Measurements from ENCODE around the gene HNRNPA1. TPM values are rescaled to one million over a fixed set of nuclear protein-coding genes. Genes with fewer than 3 reads are reported as not detected.
A peak's percentile ranks its signal among the peaks of the same experiment; 100 is the strongest.

HNRNPA1 gene
- total and polyA plus RNA-seq, 9 of the 15 experiments (the other 6 are each of a cell fraction or from before 2014, with no cell fraction given), result 1,166 to 2,703 (median 1,815) TPM

DNA sequence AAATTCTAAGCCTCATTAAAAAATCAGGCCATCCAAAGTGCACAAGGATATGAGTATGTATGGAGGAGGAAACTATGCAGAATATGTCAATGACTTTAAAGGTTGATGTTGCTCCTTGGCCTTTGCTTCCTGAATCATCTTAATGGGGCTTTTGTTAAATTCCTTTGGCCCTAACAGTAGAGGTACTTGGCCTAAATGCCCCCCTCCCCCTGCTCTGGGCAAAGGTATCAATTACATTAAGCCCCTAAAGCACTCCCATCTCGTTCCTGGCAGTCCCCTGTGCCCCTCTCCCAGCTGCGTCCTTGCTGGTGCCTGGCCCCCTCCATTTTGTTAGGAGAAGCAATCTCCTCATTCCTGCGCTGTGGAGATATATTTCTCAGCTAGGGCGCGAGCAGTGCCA is 49.2 kb downstream of the HNRNPA1 start:
- H3K27me3 ChIP-seq (ENCODE audit: control insufficient read depth in 2 of 2, insufficient read depth in 2 of 2, low read length in 2 of 2), result no peaks in the 10 kb centered on the region
- H3K9ac ChIP-seq (ENCODE audit: insufficient read depth in 1 of 2, low read depth in 2 of 2, low read length in 2 of 2), result peak overlapping the region in 1 of 2 experiments; percentile 65; a peak in 1 of 4 replicates
- ChIA-PET CTCF (ENCODE audit: low intra/inter-chr PET ratio) (no interaction called here), POLR2A (interaction anchor here (0.6 to 6.3 kb wide), 6 partner anchors 12 to 49 kb away, joined by 3 to 47 read pairs (median 4); partner anchors contain the start of genes CBX5 and HNRNPA1)
- in situ Hi-C loops (cut with MboI), result loop anchor here (5.0 kb wide), 1 partner anchor 37 kb away; no protein-coding TSS in a partner anchor
- no peak overlapping the region for H3K4me2 ChIP-seq (ENCODE audit: insufficient read depth, low read length)
- FAIRE-seq (no peak), ATAC-seq (no peak), DNase-seq (ENCODE audit: extremely low read depth in 1 of 4, low spot score in 3 of 4) (no peak)
- H3K9me1 ChIP-seq (ENCODE audit: control insufficient read depth, insufficient read depth, low read length), result no peaks in the 10 kb centered on the region
- intact Hi-C loops (cut with micrococcal nuclease), result loop anchor here (5.0 kb wide), 1 partner anchor 33 kb away; the partner anchor contains the start of gene GPR84
- WGBS (ENCODE audit: insufficient coverage, low coverage, missing lambda C conversion rate), result 90% methylated on average over 5 of the region's 5 CpGs
- H2AFZ ChIP-seq (ENCODE audit: low read depth, low read length), result no peak overlapping the region
- no peaks in the 10 kb centered on the region; the same call in 1 of the 2 replicates for H4K20me1 ChIP-seq (replicated peaks; ENCODE audit: control insufficient read depth, insufficient read depth, low read length)
- H3K36me3 ChIP-seq (ENCODE audit: control insufficient read depth, insufficient read depth, low read length), result peaks cover 37% of the 10 kb centered on the region
- peaks cover 32 to 34% of the 10 kb centered on the region in 2 experiments; a peak in 4 of 5 replicates for H3K4me1 ChIP-seq (replicated peaks in 1 of 2; ENCODE audit: control insufficient read depth in 2 of 2, insufficient read depth in 2 of 2, low read length in 2 of 2)
- no TSS peak for BruUV-seq (replicated peaks)
- no peaks in the 10 kb centered on the region for H3K9me3 ChIP-seq (replicated peaks; ENCODE audit: control insufficient read depth, insufficient read depth, low read depth, low read length)
- no peak overlapping the region; the same call in 1 of the 3 replicates for H3K27ac ChIP-seq (ENCODE audit: extremely low read depth, low read depth, low read length)
- peaks cover 92% of the 10 kb centered on the region for H3K79me2 ChIP-seq (ENCODE audit: control insufficient read depth, insufficient read depth, low read length)
- no peak overlapping the region for H3K4me3 ChIP-seq
- TF ChIP-seq, protein P1, sequence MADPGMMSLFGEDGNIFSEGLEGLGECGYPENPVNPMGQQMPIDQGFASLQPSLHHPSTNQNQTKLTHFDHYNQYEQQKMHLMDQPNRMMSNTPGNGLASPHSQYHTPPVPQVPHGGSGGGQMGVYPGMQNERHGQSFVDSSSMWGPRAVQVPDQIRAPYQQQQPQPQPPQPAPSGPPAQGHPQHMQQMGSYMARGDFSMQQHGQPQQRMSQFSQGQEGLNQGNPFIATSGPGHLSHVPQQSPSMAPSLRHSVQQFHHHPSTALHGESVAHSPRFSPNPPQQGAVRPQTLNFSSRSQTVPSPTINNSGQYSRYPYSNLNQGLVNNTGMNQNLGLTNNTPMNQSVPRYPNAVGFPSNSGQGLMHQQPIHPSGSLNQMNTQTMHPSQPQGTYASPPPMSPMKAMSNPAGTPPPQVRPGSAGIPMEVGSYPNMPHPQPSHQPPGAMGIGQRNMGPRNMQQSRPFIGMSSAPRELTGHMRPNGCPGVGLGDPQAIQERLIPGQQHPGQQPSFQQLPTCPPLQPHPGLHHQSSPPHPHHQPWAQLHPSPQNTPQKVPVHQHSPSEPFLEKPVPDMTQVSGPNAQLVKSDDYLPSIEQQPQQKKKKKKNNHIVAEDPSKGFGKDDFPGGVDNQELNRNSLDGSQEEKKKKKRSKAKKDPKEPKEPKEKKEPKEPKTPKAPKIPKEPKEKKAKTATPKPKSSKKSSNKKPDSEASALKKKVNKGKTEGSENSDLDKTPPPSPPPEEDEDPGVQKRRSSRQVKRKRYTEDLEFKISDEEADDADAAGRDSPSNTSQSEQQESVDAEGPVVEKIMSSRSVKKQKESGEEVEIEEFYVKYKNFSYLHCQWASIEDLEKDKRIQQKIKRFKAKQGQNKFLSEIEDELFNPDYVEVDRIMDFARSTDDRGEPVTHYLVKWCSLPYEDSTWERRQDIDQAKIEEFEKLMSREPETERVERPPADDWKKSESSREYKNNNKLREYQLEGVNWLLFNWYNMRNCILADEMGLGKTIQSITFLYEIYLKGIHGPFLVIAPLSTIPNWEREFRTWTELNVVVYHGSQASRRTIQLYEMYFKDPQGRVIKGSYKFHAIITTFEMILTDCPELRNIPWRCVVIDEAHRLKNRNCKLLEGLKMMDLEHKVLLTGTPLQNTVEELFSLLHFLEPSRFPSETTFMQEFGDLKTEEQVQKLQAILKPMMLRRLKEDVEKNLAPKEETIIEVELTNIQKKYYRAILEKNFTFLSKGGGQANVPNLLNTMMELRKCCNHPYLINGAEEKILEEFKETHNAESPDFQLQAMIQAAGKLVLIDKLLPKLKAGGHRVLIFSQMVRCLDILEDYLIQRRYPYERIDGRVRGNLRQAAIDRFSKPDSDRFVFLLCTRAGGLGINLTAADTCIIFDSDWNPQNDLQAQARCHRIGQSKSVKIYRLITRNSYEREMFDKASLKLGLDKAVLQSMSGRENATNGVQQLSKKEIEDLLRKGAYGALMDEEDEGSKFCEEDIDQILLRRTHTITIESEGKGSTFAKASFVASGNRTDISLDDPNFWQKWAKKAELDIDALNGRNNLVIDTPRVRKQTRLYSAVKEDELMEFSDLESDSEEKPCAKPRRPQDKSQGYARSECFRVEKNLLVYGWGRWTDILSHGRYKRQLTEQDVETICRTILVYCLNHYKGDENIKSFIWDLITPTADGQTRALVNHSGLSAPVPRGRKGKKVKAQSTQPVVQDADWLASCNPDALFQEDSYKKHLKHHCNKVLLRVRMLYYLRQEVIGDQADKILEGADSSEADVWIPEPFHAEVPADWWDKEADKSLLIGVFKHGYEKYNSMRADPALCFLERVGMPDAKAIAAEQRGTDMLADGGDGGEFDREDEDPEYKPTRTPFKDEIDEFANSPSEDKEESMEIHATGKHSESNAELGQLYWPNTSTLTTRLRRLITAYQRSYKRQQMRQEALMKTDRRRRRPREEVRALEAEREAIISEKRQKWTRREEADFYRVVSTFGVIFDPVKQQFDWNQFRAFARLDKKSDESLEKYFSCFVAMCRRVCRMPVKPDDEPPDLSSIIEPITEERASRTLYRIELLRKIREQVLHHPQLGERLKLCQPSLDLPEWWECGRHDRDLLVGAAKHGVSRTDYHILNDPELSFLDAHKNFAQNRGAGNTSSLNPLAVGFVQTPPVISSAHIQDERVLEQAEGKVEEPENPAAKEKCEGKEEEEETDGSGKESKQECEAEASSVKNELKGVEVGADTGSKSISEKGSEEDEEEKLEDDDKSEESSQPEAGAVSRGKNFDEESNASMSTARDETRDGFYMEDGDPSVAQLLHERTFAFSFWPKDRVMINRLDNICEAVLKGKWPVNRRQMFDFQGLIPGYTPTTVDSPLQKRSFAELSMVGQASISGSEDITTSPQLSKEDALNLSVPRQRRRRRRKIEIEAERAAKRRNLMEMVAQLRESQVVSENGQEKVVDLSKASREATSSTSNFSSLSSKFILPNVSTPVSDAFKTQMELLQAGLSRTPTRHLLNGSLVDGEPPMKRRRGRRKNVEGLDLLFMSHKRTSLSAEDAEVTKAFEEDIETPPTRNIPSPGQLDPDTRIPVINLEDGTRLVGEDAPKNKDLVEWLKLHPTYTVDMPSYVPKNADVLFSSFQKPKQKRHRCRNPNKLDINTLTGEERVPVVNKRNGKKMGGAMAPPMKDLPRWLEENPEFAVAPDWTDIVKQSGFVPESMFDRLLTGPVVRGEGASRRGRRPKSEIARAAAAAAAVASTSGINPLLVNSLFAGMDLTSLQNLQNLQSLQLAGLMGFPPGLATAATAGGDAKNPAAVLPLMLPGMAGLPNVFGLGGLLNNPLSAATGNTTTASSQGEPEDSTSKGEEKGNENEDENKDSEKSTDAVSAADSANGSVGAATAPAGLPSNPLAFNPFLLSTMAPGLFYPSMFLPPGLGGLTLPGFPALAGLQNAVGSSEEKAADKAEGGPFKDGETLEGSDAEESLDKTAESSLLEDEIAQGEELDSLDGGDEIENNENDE (IDR thresholded peaks at IDR 0.05; ENCODE audit: low read depth, low read length), result no peak
- no peak for TF ChIP-seq NFE2 (IDR thresholded peaks at IDR 0.05; ENCODE audit: low read depth)
- TF ChIP-seq, protein P2, sequence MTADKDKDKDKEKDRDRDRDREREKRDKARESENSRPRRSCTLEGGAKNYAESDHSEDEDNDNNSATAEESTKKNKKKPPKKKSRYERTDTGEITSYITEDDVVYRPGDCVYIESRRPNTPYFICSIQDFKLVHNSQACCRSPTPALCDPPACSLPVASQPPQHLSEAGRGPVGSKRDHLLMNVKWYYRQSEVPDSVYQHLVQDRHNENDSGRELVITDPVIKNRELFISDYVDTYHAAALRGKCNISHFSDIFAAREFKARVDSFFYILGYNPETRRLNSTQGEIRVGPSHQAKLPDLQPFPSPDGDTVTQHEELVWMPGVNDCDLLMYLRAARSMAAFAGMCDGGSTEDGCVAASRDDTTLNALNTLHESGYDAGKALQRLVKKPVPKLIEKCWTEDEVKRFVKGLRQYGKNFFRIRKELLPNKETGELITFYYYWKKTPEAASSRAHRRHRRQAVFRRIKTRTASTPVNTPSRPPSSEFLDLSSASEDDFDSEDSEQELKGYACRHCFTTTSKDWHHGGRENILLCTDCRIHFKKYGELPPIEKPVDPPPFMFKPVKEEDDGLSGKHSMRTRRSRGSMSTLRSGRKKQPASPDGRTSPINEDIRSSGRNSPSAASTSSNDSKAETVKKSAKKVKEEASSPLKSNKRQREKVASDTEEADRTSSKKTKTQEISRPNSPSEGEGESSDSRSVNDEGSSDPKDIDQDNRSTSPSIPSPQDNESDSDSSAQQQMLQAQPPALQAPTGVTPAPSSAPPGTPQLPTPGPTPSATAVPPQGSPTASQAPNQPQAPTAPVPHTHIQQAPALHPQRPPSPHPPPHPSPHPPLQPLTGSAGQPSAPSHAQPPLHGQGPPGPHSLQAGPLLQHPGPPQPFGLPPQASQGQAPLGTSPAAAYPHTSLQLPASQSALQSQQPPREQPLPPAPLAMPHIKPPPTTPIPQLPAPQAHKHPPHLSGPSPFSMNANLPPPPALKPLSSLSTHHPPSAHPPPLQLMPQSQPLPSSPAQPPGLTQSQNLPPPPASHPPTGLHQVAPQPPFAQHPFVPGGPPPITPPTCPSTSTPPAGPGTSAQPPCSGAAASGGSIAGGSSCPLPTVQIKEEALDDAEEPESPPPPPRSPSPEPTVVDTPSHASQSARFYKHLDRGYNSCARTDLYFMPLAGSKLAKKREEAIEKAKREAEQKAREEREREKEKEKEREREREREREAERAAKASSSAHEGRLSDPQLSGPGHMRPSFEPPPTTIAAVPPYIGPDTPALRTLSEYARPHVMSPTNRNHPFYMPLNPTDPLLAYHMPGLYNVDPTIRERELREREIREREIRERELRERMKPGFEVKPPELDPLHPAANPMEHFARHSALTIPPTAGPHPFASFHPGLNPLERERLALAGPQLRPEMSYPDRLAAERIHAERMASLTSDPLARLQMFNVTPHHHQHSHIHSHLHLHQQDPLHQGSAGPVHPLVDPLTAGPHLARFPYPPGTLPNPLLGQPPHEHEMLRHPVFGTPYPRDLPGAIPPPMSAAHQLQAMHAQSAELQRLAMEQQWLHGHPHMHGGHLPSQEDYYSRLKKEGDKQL (CRISPR knock-in tag; IDR thresholded peaks at IDR 0.05; ENCODE audit: borderline replicate concordance), result no peak
- TF ChIP-seq RBM39 (optimal IDR thresholded peaks at IDR 0.05; ENCODE audit: low read depth, low read length), result no peak
- no peak for TF ChIP-seq RFX5 (IDR thresholded peaks at IDR 0.05; ENCODE audit: low read depth, low read length)

Data from K562 (cell line).